GM12875 (cell line): ENCODE data around the gene SLC45A3.

Experiments
- H3K4me3 ChIP-seq: one replicate; pipeline ENCODE4 v1.5.1; 2011; ENCODE audit warnings: low read depth, low read length, control low read depth
- TF ChIP-seq, protein P1 (sequence below): IDR thresholded peaks from 2 replicates; pipeline ENCODE4 v1.5.1; 2011; ENCODE audit warnings: low read depth, mild to moderate bottlenecking, control low read depth, inconsistent platforms, low read length, moderate library complexity, borderline replicate concordance; ENCODE audit not compliant: insufficient read depth

The SLC45A3 gene

DNA sequence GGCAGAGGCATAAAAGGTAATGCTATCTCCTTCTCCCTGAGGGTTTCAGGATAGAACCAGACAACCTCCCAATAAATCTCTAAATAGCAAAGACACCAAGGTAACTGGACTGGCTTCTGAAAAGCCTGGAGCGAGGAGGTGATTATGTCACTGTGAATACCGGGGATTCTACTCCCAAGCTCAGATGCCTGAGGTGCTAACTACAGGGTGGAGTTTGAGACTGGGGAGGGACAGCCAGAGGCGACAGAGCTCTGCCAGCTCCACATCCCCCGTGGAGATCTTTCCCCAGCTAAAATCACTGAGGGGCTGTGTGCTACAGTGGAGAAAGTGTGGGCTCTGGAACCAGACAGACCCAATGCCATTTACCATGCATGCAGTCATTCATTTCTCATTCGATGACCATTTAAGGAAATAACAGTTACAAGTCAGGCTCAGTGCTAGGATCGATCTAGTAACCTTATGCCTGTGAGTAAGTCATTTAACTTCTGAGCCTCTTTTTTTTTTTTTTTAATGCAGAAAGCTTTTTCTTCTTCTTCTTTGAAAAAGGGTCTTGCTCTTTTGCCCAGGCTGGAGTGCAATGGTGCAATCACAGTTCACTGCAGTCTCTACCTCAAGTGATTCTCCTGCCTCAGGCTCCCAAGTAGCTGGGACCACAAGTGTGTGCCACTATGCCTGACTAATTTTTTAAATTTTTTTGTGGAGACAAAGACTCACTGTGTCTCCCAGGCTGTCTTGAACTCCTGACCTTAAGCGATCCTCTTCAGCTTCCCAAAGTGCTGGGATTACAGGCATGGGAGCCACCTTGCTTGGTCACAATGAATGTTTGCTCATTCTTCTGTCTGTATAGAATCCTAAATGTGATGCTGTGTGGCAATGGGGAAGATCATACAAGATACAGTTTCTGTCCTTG lies 8.1 kb upstream of the SLC45A3 start:
- H3K4me3 ChIP-seq = no peak overlapping the region
- TF ChIP-seq, protein P1, sequence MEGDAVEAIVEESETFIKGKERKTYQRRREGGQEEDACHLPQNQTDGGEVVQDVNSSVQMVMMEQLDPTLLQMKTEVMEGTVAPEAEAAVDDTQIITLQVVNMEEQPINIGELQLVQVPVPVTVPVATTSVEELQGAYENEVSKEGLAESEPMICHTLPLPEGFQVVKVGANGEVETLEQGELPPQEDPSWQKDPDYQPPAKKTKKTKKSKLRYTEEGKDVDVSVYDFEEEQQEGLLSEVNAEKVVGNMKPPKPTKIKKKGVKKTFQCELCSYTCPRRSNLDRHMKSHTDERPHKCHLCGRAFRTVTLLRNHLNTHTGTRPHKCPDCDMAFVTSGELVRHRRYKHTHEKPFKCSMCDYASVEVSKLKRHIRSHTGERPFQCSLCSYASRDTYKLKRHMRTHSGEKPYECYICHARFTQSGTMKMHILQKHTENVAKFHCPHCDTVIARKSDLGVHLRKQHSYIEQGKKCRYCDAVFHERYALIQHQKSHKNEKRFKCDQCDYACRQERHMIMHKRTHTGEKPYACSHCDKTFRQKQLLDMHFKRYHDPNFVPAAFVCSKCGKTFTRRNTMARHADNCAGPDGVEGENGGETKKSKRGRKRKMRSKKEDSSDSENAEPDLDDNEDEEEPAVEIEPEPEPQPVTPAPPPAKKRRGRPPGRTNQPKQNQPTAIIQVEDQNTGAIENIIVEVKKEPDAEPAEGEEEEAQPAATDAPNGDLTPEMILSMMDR = no peak

DNA sequence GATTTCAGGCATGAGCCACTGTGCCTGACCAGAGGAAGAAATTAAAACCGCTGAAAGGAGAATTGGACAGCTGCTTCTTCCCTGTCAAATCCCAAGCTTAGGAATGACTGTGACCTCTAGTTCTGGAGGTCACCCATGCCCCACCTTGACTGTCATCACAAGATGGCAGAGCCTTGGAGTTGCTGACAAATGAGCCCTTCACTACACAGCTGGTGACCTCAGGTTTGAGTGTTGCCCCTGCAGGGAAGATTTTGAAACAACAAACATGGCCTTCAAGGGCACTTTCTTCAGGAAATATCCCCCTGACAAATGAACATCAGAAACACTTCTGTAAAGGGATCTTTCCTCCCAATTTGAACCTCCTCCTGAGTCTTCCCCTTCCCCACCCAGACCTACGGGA lies 6.9 kb upstream of the SLC45A3 start:
- TF ChIP-seq, protein P1 = no peak
- H3K4me3 ChIP-seq = no peak overlapping the region

DNA sequence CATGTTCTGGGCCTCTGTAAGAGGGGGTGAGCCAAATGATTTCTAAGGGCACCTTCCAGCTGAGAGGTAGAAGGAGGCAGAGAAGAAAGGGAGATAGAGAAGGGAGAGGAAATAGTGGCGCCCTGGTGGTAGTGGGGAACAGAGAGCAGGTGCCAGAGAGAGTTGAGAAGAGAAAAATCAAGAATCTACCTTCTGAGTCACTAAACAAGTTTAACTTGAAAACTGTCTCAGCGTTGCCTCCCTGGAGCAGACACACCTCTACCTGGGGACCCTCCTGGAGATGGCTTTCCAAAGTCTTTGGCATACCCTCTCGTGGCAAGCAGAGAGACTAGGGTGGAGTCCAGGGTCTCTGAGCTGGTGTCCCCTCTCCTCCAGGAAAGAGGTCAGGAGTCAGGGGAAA lies 1.1 kb upstream of the SLC45A3 start:
- TF ChIP-seq, protein P1 = no peak
- no peak overlapping the region for H3K4me3 ChIP-seq

DNA sequence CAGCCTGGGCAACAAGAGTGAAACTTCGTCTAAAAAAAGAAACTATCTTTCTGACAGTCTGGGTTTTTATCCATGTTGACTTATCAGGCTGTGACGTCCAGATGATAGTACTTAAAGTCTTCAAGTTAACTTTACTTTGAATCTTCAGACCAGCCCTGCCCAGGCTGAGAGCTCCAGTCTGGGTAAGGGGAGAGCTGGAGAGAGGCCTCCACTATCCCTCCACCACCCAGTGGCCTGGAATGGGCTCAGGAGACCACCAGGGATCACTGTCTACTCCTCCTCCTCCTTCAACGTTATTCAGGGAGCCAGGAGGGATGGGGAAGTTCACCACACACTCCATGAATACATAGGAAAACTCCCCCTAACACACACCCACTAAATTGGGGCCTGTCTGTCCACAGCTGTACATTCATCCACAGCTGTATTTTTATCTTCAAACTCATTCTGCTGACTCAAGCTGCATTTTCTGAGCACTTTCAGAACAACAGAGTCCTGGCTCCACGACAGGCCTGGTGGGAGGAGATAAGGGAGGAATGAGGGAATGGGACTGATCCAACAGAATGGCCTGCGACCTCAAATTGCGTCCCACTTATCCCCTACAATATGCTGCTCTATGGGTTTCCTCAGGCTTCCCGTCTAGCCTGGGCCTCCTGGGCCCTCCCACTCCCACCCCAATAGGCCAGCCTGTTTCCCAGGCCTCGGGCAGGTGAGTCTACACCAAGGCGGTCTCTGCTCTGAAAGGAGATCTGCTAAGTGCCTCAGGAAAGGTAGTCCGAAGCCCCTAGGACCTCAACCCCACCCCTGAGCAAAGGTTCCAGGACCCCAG lies 1.8 kb downstream of the SLC45A3 start:
- TF ChIP-seq, protein P1 = no peak
- H3K4me3 ChIP-seq = no peak overlapping the region

DNA sequence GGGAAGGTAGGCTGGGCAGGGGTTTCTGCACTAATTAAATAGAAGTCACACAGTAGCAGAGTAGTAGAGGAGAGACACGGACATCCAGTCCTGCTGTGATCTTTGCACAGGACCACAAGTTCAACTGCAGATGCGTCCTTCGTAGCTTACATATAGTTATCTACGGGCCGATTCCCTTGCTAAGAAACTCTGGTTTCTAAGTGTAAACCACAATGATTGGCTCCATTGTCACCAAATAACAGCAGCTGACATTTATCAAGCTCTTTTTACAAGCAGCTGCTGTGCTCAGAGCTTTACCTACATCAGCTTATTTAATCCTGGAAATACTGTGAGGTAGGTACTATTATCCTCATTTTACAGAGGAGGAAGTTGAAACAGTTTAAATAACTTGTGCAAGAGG lies 3.1 kb downstream of the SLC45A3 start:
- TF ChIP-seq, protein P1 = no peak

DNA sequence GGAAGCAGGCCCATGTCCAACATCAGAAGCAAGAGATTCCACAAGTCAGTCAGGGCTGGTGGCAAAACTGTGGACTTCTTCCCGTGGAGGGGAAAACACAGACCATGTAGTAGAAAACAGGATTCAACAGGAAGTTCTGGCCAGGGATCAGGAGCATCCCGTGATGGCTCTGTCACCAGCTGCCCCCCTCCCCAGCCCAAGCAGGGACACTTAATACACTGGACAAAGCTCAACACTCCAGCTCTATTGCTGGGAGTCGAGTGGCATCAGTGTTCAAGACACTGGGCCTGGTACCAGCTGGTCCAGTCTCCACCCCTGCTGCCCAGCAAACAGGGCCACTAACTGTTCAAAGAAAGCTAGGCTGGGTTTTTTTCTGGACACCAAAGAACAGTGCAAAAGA lies 3.7 kb downstream of the SLC45A3 start:
- TF ChIP-seq, protein P1 = no peak
- H3K4me3 ChIP-seq = no peak overlapping the region

More for the DNA sequence above, 3.1 kb downstream of the SLC45A3 start:
- H3K4me3 ChIP-seq = no peak overlapping the region
